Measurements from ENCODE around the gene SHLD1.

SHLD1 gene

DNA sequence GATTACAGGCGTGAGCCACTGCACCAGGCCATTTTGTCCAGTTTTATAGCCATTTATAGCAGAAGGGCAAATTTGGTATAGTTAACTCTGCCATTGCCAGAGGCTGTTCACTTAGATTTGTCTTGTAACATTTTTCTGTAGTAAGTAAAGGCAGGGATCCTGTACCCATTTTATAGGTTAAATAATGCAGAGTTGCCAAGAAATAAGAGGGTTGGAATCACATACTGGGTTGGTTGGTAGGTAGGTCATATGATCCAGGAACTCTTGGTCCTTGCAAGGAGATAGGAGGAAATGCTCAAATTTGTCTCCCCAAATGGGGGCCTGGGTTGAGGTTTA lies 68.1 kb downstream of the SHLD1 start:
- Histone ChIP-seq H3K79me2 (ENCODE audit: low read length) (no peaks in the 10 kb centered on the region), H4K20me1 (ENCODE audit: insufficient read depth, low read length) (no peaks in the 10 kb centered on the region), H3F3A (ENCODE audit: insufficient read depth, low read length) (no peaks in the 10 kb centered on the region), H3K27me3 (replicated peaks; ENCODE audit: insufficient read depth, low read length) (no peaks in the 10 kb centered on the region), H2AFZ (ENCODE audit: low read length) (no peak overlapping the region), H3K4me3 (ENCODE audit: low read length) (no peak overlapping the region), H3K36me3 (replicated peaks; ENCODE audit: insufficient read depth, low read length) (no peaks in the 10 kb centered on the region), H3K9me2 (replicated peaks; ENCODE audit: insufficient read depth, low read length) (no peaks in the 10 kb centered on the region), H3K27ac (ENCODE audit: low read length) (no peak overlapping the region), H3K9ac (ENCODE audit: low read length) (no peak overlapping the region), H3K4me1 (ENCODE audit: low read length) (no peaks in the 10 kb centered on the region), H3K9me3 (replicated peaks; ENCODE audit: insufficient read depth, low read length) (no peaks in the 10 kb centered on the region), H3K4me2 (ENCODE audit: low read depth, low read length) (no peak overlapping the region)
- TF ChIP-seq, protein P1, sequence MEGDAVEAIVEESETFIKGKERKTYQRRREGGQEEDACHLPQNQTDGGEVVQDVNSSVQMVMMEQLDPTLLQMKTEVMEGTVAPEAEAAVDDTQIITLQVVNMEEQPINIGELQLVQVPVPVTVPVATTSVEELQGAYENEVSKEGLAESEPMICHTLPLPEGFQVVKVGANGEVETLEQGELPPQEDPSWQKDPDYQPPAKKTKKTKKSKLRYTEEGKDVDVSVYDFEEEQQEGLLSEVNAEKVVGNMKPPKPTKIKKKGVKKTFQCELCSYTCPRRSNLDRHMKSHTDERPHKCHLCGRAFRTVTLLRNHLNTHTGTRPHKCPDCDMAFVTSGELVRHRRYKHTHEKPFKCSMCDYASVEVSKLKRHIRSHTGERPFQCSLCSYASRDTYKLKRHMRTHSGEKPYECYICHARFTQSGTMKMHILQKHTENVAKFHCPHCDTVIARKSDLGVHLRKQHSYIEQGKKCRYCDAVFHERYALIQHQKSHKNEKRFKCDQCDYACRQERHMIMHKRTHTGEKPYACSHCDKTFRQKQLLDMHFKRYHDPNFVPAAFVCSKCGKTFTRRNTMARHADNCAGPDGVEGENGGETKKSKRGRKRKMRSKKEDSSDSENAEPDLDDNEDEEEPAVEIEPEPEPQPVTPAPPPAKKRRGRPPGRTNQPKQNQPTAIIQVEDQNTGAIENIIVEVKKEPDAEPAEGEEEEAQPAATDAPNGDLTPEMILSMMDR (IDR thresholded peaks at IDR 0.05; ENCODE audit: low read length) = no peak
- TF ChIP-seq EZH2phosphoT487 (IDR thresholded peaks at IDR 0.05; ENCODE audit: low read length) = no peak
- TF ChIP-seq EZH2 (optimal IDR thresholded peaks at IDR 0.05; ENCODE audit: low read depth, low read length) = no peak
- DNase-seq = no peak

DNA sequence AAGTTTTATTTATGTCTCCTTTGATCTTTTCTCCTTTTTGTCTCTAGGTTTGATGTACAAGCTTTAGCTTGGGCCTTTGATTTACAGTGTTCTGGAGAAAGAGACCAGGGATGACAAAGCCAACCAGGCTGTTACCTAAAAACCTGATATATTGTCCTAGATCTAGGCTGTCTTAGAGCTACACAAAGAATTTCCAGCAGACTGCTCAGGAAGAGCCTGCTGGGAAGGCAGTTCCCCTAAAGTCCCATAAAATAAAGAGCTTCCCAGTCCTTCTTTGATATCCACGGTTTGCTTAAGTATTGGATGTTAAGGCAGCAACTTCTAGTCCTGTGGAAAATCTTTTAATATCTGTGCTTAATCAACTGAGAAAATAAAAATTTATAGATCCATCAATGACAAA lies 70.5 kb downstream of the SHLD1 start:
- Histone ChIP-seq H3K27me3 (replicated peaks; ENCODE audit: insufficient read depth, low read length) (no peaks in the 10 kb centered on the region), H3K4me3 (ENCODE audit: low read length) (no peak overlapping the region), H3F3A (ENCODE audit: insufficient read depth, low read length) (no peaks in the 10 kb centered on the region), H4K20me1 (ENCODE audit: insufficient read depth, low read length) (no peaks in the 10 kb centered on the region), H3K9me3 (replicated peaks; ENCODE audit: insufficient read depth, low read length) (no peaks in the 10 kb centered on the region), H3K9me2 (replicated peaks; ENCODE audit: insufficient read depth, low read length) (no peaks in the 10 kb centered on the region), H3K4me1 (ENCODE audit: low read length) (no peaks in the 10 kb centered on the region), H2AFZ (ENCODE audit: low read length) (no peak overlapping the region), H3K79me2 (ENCODE audit: low read length) (no peaks in the 10 kb centered on the region), H3K9ac (ENCODE audit: low read length) (no peak overlapping the region), H3K36me3 (replicated peaks; ENCODE audit: insufficient read depth, low read length) (no peaks in the 10 kb centered on the region), H3K4me2 (ENCODE audit: low read depth, low read length) (no peak overlapping the region), H3K27ac (ENCODE audit: low read length) (no peak overlapping the region)
- TF ChIP-seq, protein P1 (IDR thresholded peaks at IDR 0.05; ENCODE audit: low read length) = no peak
- TF ChIP-seq EZH2phosphoT487 (IDR thresholded peaks at IDR 0.05; ENCODE audit: low read length) (no peak), EZH2 (optimal IDR thresholded peaks at IDR 0.05; ENCODE audit: low read depth, low read length) (no peak)
- no peak for DNase-seq

DNA sequence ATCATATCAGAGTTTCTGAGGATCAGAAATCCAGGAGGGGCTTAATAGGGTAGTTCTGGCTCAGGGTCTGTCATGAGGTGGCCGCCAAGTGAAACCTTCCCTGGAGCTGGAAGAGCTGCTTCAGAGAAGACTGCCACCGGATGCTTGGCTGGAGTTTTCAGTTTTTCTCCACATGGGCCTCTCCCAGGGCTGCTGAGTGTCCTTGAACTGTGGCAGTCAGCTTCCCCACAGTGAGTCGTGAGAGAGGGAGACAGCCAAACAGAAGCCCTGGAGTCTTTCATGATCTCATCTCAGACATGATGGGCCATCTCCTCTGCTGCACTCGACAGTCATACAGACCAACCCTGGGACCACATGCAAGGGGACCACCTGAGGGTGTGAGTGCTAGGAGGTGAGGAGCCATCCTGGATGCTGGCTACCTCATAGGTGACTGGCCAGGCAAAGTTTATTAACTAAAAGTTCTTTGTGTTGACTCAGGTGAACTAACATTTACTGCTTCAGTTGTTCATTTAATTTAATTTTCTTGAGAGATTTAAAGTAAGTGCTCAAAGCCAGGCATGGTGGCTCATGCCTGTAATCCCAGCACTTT lies 71.5 kb downstream of the SHLD1 start:
- Histone ChIP-seq H3K4me2 (ENCODE audit: low read depth, low read length) (no peak overlapping the region), H3K4me1 (ENCODE audit: low read length) (no peaks in the 10 kb centered on the region), H3K9ac (ENCODE audit: low read length) (no peak overlapping the region), H3K9me2 (replicated peaks; ENCODE audit: insufficient read depth, low read length) (no peaks in the 10 kb centered on the region), H2AFZ (ENCODE audit: low read length) (no peak overlapping the region), H3K27ac (ENCODE audit: low read length) (no peak overlapping the region), H3K27me3 (replicated peaks; ENCODE audit: insufficient read depth, low read length) (no peaks in the 10 kb centered on the region), H4K20me1 (ENCODE audit: insufficient read depth, low read length) (no peaks in the 10 kb centered on the region), H3K4me3 (ENCODE audit: low read length) (no peak overlapping the region), H3K9me3 (replicated peaks; ENCODE audit: insufficient read depth, low read length) (no peaks in the 10 kb centered on the region), H3K79me2 (ENCODE audit: low read length) (no peaks in the 10 kb centered on the region), H3K36me3 (replicated peaks; ENCODE audit: insufficient read depth, low read length) (no peaks in the 10 kb centered on the region), H3F3A (ENCODE audit: insufficient read depth, low read length) (no peaks in the 10 kb centered on the region)
- no peak for DNase-seq
- no peak for TF ChIP-seq EZH2phosphoT487 (IDR thresholded peaks at IDR 0.05; ENCODE audit: low read length)
- TF ChIP-seq, protein P1 (IDR thresholded peaks at IDR 0.05; ENCODE audit: low read length) = no peak
- no peak for TF ChIP-seq EZH2 (optimal IDR thresholded peaks at IDR 0.05; ENCODE audit: low read depth, low read length)

Data from MM.1S (cell line).